HAP-1 (cell line): ENCODE results near the gene CTRL.

Experiments
- DNase-seq, 2 experiments: peaks; one replicate each; pipeline ENCODE4 v3.0.0-alpha.2; 2016 to 2020; ENCODE audit warnings: low spot score in 2 of 2
- H3K27me3 ChIP-seq: fragments of 250-450 bp; sonication (Bioruptor Pico); 2 replicates; pipeline ENCODE4 v1.5.1; 2020; ENCODE audit warnings: low read depth, mild to moderate bottlenecking, moderate library complexity
- H3K36me3 ChIP-seq: fragments of 250-450 bp; sonication (Bioruptor Pico); replicated peaks from 2 replicates; pipeline ENCODE4 v1.5.1; 2020; ENCODE audit warnings: mild to moderate bottlenecking
- H3K4me1 ChIP-seq: fragments of 250-450 bp; sonication (Bioruptor Pico); 2 replicates; pipeline ENCODE4 v1.5.1; 2020; ENCODE audit warnings: mild to moderate bottlenecking
- H3K4me3 ChIP-seq: fragments of 250-450 bp; sonication (Bioruptor Pico); 2 replicates; pipeline ENCODE4 v1.5.1; 2020; ENCODE audit warnings: mild to moderate bottlenecking, moderate library complexity
- H3K9me3 ChIP-seq: fragments of 250-450 bp; sonication (Bioruptor Pico); 2 replicates; pipeline ENCODE4 v1.5.1; 2020; ENCODE audit warnings: mild to moderate bottlenecking, moderate library complexity
- in situ Hi-C: fragments of 300-500 bp; cut with MboI; formaldehyde crosslinking; loops from 3 replicates; pipeline ENCODE4 v1.14.3; 2020; ENCODE audit warnings: low sequenced_read_pairs, inconsistent platforms, mixed read lengths

The CTRL gene

DNA sequence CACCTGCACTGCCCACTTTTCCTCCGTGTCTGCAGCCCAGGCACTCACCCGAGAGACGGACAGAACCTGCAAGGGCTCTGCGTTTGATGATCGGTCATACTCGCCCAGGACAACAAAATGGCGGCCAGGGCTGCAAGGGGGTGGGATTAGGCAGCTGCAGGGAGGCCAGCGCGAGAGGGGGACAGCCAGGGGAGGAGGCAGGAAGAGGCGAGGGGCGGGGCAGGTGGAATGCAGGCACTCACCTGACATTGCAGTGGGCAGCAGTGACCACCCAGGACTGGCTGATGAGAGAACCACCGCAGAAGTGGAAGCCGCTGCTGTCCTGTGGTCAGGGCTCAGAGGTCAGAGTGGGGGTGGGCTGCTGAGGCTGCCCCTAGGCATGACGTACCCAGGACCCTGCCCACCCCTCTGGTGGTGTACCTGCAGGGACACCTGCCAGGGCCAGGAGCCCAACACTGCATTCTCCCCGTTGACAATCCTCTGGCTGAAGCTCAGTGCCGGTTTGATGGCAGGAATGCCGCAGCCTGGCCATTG is 917 bp downstream of the CTRL start:
- DNase-seq = no peak
- H3K27me3 ChIP-seq = no peaks in the 10 kb centered on the region
- H3K9me3 ChIP-seq = no peaks in the 10 kb centered on the region
- no peak overlapping the region for H3K4me3 ChIP-seq
- H3K4me1 ChIP-seq = peaks cover 9% of the 10 kb centered on the region
- peaks cover 24% of the 10 kb centered on the region for H3K36me3 ChIP-seq
- in situ Hi-C loops = no loop called here

DNA sequence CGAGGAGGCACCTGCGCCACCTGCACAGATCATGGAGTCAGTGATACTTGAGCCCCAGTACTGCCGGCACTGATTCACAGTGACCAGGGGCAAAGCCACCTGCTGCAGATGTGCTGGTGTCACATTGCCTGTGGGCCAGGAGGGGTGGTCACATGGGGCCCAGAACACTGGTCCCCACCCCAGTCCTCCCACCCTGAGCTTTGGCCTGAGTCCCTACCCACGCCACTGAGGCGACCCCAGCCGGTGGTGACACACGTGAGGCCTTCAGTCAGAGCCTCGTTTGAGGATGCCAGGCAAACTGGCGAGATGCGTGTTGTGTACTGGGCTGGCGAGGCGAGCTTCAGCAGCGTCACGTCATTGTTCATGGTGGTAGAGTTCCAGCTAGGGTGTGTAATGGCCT is 1.5 kb downstream of the CTRL start:
- no peaks in the 10 kb centered on the region for H3K9me3 ChIP-seq
- no peaks in the 10 kb centered on the region for H3K27me3 ChIP-seq
- H3K4me1 ChIP-seq = peaks cover 9% of the 10 kb centered on the region
- no peak overlapping the region for H3K4me3 ChIP-seq
- H3K36me3 ChIP-seq = peaks cover 24% of the 10 kb centered on the region
- in situ Hi-C loops = no loop called here
- no peak for DNase-seq

DNA sequence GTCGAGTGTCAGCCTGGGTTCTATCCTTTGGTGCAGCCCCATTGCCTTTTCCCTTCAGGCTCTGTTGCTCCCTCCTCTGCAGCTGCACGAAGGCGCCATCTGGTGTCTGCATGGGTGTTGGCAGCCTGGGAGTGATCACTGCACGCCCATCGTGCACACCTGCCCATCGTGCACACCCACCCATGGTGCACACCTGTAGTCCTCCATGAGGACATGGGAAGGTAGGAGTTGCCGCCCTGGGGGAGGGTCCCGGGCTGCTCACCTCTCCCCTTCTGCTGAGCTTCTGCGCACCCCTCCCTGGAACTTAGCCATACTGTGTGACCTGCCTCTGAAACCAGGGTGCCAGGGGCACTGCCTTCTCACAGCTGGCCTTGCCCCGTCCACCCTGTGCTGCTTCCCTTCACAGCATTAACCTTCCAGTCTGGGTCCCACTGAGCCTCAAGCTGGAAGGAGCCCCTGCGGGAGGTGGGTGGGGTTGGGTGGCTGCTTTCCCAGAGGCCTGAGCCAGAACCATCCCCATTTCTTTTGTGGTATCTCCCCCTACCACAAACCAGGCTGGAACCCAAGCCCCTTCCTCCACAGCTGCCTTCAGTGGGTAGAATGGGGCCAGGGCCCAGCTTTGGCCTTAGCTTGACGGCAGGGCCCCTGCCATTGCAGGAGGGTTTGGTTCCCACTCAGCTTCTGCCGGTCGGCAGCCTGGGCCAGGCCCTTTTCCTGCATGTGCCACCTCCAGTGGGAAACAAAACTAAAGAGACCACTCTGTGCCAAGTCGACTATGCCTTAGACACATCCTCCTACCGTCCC is 2.9 kb downstream of the CTRL start:
- Histone ChIP-seq H3K27me3 (no peaks in the 10 kb centered on the region), H3K4me1 (no peaks in the 10 kb centered on the region), H3K4me3 (no peak overlapping the region), H3K9me3 (no peaks in the 10 kb centered on the region), H3K36me3 (peaks cover 23% of the 10 kb centered on the region)
- in situ Hi-C loops = loop anchor here (5.0 kb wide), 1 partner anchor 261 kb away; the partner anchor contains the start of genes C16orf86 and ENKD1
- DNase-seq = peak; percentile 66 to 85

DNA sequence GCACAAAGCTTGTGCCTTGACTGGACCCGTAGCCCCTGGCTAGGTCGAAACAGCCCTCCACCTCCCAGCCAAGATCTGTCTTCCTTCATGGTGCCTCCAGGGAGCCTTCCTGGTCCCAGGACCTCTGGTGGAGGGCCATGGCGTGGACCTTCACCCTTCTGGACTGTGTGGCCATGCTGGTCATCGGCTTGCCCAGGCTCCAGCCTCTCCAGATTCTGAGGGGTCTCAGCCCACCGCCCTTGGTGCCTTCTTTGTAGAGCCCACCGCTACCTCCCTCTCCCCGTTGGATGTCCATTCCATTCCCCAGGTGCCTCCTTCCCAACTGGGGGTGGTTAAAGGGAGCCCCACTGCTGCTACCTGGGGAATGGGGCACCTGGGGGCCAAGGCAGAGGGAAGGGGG is 3.5 kb downstream of the CTRL start:
- Histone ChIP-seq H3K27me3 (no peaks in the 10 kb centered on the region), H3K9me3 (no peaks in the 10 kb centered on the region), H3K4me3 (no peak overlapping the region), H3K36me3 (peaks cover 26% of the 10 kb centered on the region), H3K4me1 (no peaks in the 10 kb centered on the region)
- in situ Hi-C loops = loop anchor here (5.0 kb wide), 1 partner anchor 261 kb away; the partner anchor contains the start of genes C16orf86 and ENKD1
- DNase-seq = no peak

DNA sequence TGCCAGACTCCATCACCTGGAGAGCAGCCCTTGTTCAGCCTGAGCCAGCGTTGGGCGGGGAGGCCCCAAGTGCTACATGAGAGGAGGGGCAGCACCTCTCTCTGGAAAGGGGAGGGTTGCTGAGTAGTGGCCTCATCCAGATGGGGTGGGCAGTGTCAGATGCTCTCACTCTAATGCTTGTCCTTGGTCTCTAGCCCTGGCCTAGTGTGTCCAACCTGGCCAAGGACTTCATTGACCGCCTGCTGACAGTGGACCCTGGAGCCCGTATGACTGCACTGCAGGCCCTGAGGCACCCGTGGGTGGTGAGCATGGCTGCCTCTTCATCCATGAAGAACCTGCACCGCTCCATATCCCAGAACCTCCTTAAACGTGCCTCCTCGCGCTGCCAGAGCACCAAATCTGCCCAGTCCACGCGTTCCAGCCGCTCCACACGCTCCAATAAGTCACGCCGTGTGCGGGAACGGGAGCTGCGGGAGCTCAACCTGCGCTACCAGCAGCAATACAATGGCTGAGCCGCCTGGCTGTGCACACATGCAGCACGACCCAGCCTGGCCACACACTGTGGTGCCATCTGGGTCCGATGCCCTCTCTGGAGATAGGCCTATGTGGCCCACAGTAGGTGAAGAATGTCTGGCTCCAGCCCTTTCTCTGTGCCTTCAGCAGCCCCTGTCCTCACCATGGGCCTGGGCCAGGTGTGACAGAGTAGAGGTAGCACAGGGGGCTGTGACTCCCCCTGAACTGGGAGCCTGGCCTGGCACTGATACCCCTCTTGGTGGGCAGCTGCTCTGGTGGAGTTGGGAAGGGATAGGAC is 4.3 kb downstream of the CTRL start:
- Histone ChIP-seq H3K27me3 (no peaks in the 10 kb centered on the region), H3K4me1 (no peaks in the 10 kb centered on the region), H3K9me3 (no peaks in the 10 kb centered on the region), H3K36me3 (peaks cover 25% of the 10 kb centered on the region), H3K4me3 (no peak overlapping the region)
- in situ Hi-C loops = loop anchor here (5.0 kb wide), 1 partner anchor 260 kb away; the partner anchor contains the start of genes C16orf86 and ENKD1
- no peak for DNase-seq

DNA sequence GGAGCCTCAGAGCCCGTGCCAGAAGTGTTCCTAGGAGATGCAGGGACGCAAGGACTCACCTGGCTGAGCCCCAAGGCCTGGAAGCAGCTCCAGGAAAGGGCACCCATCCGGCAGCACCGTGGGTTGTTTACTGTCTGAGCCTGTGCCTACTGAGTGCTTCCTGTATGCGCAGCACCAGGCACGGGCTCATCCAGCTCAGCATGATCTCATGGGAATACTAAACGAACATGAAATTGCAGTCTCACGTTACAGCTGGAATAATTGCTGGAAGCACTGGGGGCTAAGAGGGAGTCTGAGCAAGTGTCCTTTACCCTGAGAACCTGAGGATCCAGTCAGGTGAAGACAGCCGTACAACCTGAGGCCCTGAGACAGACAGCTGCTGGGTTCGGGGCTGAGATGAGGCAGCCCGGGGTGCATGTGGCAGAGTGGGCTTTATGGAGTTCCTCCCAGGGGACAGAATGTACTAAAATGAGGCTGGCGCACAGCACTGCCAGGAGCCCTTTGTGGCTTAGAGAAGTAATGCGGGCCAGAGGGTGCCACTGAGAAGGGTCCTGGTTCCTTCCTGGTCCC is 5.4 kb downstream of the CTRL start:
- Histone ChIP-seq H3K36me3 (peaks cover 25% of the 10 kb centered on the region), H3K27me3 (no peaks in the 10 kb centered on the region), H3K9me3 (no peaks in the 10 kb centered on the region), H3K4me1 (no peaks in the 10 kb centered on the region), H3K4me3 (no peak overlapping the region)
- DNase-seq = no peak
- in situ Hi-C loops = loop anchor here (5.0 kb wide), 1 partner anchor 259 kb away; the partner anchor contains the start of genes C16orf86 and ENKD1

DNA sequence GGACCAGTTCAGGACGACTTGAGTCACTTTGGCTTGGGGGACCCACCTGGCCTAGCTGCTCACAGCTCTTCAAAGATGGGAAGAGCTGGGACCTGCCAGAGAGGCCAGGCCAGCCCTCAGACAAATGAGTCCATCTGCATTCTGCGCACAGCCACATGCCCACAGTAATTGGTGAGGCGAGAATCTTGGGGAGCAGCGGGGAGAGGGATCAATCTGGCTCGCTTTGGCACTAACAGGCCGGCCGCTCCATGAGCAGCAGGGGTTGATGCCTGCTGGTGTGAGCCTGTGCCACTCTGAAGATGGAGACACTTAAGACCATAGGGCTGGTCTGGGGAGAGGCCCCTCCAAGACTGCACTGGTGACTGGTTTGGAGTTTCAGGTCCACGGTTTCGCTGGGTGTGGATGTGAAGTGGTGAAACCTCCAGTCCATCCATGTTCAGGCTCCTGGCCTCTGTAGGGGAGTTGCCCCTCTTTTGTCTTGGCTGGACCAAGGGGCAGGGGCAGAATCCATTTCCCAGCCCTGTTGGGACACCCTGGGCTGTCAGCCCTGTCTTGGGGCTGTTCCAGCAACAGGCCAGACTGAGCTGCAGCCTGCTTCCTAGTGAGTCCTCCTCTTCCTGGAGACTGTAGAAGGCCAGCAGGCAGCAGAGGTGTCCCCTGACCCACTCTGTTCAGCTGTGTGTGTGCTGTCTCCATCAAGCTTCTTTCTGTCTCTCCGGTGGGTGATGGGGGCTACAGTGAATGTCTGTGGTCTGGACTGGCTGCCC is 7.3 kb downstream of the CTRL start:
- in situ Hi-C loops = no loop called here
- no peaks in the 10 kb centered on the region for H3K27me3 ChIP-seq
- H3K4me1 ChIP-seq = no peaks in the 10 kb centered on the region
- H3K36me3 ChIP-seq = peaks cover 22% of the 10 kb centered on the region
- H3K9me3 ChIP-seq = no peaks in the 10 kb centered on the region
- no peak for DNase-seq
- H3K4me3 ChIP-seq = no peak overlapping the region

DNA sequence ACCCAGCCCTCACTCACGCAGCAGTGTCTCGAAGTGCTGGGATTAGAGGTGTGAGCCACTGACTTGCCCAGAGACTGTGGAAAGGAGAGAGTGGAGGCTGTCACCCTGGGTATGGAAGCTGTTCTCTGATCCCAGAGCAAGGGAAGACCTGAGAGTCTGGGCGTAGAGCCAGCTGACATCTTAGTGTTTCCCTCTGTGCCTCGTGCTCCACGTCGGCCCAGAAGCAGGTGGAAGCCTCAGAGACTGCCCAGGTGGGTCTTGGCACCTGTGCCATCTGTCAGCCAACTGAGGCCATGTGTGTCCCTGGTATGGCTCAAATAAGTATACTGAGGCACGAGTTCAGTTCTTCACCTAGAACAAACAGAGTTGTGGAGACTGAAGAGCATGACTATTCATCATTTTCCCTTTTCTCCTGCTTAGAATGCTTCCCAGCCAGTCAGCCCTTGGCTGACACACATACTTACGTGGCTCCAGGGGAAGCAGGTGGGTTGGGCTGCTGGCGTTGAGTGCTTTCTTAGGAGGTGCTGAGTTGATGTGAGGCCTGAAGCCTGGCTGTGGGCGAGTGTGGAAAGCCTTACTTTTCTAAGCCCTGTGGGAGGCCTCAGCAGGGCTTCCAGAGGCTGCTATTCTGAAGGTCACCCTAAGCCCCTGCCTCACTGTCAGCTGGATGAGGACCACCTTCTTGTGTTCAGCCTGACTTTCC is 8.1 kb downstream of the CTRL start:
- H3K27me3 ChIP-seq = no peaks in the 10 kb centered on the region
- H3K36me3 ChIP-seq = peaks cover 17% of the 10 kb centered on the region
- H3K4me1 ChIP-seq = no peaks in the 10 kb centered on the region
- in situ Hi-C loops = no loop called here
- no peak for DNase-seq
- no peak overlapping the region for H3K4me3 ChIP-seq
- no peaks in the 10 kb centered on the region for H3K9me3 ChIP-seq

DNA sequence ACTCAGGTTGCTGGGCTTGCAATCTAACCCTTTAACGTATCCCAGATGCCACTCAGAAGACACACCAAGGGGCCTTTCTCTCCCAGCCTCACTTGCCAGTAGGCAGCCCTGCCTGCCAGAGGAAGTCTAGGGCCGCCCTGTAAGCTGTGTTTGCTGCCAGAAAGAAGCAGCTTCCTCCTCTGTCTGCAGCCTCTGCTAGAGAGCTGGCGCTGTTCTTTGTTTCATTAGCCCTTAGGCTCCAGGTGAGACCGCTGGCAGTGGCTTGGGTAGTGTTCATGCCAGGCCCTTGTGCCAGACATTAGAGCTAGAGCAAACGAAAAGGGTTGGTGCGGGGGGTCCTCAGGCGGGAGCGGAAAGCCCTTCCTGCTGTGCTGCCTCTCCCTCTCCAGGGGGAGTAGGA is 8.9 kb downstream of the CTRL start:
- in situ Hi-C loops = no loop called here
- no peaks in the 10 kb centered on the region for H3K27me3 ChIP-seq
- no peaks in the 10 kb centered on the region for H3K4me1 ChIP-seq
- no peaks in the 10 kb centered on the region for H3K9me3 ChIP-seq
- DNase-seq = no peak
- H3K36me3 ChIP-seq = peaks cover 13% of the 10 kb centered on the region
- no peak overlapping the region for H3K4me3 ChIP-seq

DNA sequence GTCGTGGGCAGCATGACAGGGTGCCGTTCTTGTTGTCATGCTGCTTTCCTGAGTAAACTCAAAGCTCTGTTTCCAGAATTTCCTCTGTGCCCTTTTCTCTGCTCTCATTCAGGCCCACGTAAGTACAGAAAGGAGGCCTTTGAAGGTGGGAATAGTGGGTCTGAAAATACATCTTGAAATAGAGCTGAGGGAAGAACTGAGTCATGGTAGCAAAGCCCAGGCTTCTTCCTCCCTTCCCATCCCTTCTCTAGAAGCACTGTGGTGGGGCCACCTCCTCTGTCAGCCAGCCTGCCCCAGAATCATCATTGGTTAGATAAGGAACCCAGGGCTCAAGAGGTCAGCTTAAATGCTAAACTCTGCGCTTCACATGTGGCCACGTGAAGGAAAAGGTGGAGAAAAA is 9.4 kb downstream of the CTRL start:
- H3K4me3 ChIP-seq = no peak overlapping the region
- in situ Hi-C loops = no loop called here
- no peaks in the 10 kb centered on the region for H3K27me3 ChIP-seq
- peaks cover 10% of the 10 kb centered on the region for H3K36me3 ChIP-seq
- no peaks in the 10 kb centered on the region for H3K4me1 ChIP-seq
- DNase-seq = no peak
- no peaks in the 10 kb centered on the region for H3K9me3 ChIP-seq

DNA sequence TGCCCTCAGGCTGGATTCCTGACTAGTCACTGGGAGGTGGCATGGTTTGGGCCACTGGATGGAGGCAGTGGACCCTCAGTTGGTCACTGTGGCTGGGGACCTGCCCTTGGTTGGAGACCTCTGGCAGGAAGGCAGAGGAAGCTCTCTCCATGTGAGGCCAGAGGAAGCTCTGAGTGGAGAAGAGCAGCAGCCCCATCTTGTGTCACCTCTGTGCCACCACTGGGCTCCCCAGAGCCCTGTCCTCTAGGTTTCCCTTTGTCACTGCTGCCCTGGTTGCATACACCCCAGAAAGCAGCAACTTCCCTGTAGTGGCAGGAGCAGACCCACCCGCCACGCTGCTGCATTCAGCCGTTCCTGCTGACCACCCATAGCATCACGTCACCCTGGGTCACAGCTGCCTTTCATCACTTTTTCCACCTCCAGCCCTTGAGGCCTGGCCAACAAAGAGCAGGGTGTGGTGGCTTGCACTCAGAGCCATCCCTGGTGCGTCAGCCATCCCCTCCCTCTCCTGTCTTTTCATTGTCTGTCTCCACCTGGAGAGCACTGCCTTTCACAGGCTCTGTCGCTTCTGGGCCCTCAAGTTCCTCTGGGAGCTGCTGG is 11.9 kb downstream of the CTRL start:
- Histone ChIP-seq H3K36me3 (peaks cover 10% of the 10 kb centered on the region), H3K27me3 (no peaks in the 10 kb centered on the region), H3K4me1 (no peaks in the 10 kb centered on the region), H3K4me3 (no peak overlapping the region), H3K9me3 (no peaks in the 10 kb centered on the region)
- in situ Hi-C loops = no loop called here
- DNase-seq = no peak

DNA sequence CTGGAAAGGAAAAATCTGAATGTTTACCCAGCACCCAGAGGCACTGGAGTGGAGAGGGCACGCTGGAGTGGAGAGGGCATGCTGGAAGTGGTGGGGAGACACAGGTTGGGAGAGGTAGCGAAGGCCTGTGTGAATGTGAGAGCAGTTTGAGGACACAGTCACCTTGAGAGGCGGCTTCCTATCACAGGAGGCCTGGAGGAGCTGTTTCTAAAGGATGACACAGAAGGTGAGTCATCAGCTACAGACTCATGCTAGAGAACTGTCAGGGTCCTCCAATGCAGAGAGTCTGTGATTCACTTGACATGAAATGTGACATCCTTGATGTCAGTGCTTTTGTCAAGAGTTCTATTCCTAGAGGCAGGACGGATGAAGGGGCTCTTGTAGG is 13.8 kb downstream of the CTRL start:
- H3K4me1 ChIP-seq = no peaks in the 10 kb centered on the region
- no peaks in the 10 kb centered on the region for H3K27me3 ChIP-seq
- DNase-seq = no peak
- H3K36me3 ChIP-seq = peaks cover 2% of the 10 kb centered on the region; the same call in 1 of the 2 replicates
- H3K4me3 ChIP-seq = no peak overlapping the region
- in situ Hi-C loops = no loop called here
- no peaks in the 10 kb centered on the region for H3K9me3 ChIP-seq
